ENCODE results near the gene VMAC. TPM values are rescaled to one million over a fixed set of nuclear protein-coding genes. Genes with fewer than 3 reads are reported as not detected.

VMAC gene
- total RNA-seq, 1 donor from 2014 or later = 7.5 TPM

DNA sequence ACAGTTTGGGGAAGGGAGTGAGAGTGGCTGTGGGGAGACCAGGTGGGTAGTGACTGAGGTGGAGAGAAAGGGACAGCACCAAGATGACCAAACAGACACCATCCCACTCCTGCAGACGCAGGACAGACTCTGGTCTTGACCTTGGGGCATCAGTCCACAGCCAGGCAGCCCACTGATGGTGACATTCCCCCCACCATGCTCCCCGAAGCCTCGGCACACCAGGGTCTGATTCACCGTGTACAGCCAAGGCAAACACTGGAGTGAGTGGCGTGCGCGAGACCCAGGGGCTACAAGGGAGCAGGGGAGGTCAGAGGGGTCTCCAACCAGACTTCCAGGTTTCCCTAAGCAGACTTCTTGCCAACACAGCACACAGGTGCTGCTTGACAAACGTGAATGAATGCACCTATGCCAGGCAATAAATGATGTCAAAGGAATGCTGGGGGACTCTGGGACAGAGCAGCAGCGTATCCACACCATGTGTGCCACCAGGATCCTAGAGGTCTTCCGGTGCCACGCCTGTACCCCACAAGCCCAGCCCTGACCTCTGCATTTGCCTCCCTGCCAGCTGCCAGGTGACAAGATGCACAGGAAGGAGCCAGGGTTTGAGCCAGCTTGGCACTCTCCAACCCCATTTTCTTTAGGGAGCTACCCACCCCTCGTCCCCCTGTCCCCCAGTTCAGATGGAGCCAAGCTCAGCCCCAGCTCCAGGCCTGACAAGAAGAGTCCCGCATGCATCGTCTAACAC lies 54.8 kb downstream of the VMAC start:
- Mint-ChIP-seq H3K4me3 (ENCODE audit: unreplicated experiment) (peak overlapping the region; percentile 40), H3K27me3 (ENCODE audit: unreplicated experiment) (peaks cover 12% of the 10 kb centered on the region), H3K9me3 (ENCODE audit: unreplicated experiment) (peaks cover 3% of the 10 kb centered on the region), H3K27ac (ENCODE audit: unreplicated experiment) (peak overlapping the region; percentile 71), H3K4me1 (ENCODE audit: low read depth, unreplicated experiment) (peaks cover 49% of the 10 kb centered on the region), H3K36me3 (ENCODE audit: unreplicated experiment) (no peaks in the 10 kb centered on the region)
- TF ChIP-seq, protein P1, sequence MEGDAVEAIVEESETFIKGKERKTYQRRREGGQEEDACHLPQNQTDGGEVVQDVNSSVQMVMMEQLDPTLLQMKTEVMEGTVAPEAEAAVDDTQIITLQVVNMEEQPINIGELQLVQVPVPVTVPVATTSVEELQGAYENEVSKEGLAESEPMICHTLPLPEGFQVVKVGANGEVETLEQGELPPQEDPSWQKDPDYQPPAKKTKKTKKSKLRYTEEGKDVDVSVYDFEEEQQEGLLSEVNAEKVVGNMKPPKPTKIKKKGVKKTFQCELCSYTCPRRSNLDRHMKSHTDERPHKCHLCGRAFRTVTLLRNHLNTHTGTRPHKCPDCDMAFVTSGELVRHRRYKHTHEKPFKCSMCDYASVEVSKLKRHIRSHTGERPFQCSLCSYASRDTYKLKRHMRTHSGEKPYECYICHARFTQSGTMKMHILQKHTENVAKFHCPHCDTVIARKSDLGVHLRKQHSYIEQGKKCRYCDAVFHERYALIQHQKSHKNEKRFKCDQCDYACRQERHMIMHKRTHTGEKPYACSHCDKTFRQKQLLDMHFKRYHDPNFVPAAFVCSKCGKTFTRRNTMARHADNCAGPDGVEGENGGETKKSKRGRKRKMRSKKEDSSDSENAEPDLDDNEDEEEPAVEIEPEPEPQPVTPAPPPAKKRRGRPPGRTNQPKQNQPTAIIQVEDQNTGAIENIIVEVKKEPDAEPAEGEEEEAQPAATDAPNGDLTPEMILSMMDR (IDR thresholded peaks at IDR 0.05; ENCODE audit: partially characterized antibody, unreplicated experiment) = no peak
- no peak for DNase-seq

Other genes starting within 250 kb of the VMAC start
- 22.8 TPM for gene MICOS13, start 224.4 kb upstream of the VMAC start, total RNA-seq (ENCODE audit: unreplicated experiment)
- 64.4 TPM for gene HSD11B1L, start 223.8 kb upstream of the VMAC start, total RNA-seq (ENCODE audit: unreplicated experiment)
- 514 TPM for gene RPL36, start 214.6 kb upstream of the VMAC start, total RNA-seq (ENCODE audit: unreplicated experiment)
- 98.5 TPM for gene LONP1, start 184.7 kb upstream of the VMAC start, total RNA-seq (ENCODE audit: unreplicated experiment)
- not detected for gene CATSPERD, start 184.2 kb upstream of the VMAC start, total RNA-seq (ENCODE audit: unreplicated experiment)
- 3.1 TPM for gene PRR22, start 120.1 kb upstream of the VMAC start, total RNA-seq (ENCODE audit: unreplicated experiment)
- gene DUS3L, start 113.7 kb upstream of the VMAC start, total RNA-seq (ENCODE audit: unreplicated experiment) = 22.4 TPM
- gene NRTN, start 99.8 kb upstream of the VMAC start, total RNA-seq (ENCODE audit: unreplicated experiment) = 1.2 TPM
- not detected for gene FUT6, start 65.2 kb upstream of the VMAC start, total RNA-seq (ENCODE audit: unreplicated experiment)
- gene FUT3, start 53.4 kb upstream of the VMAC start, total RNA-seq (ENCODE audit: unreplicated experiment) = not detected
- 0.27 TPM for gene FUT5, start 34.3 kb upstream of the VMAC start, total RNA-seq (ENCODE audit: unreplicated experiment)
- 193 TPM for gene NDUFA11, start 1.1 kb upstream of the VMAC start, total RNA-seq (ENCODE audit: unreplicated experiment)
- gene CAPS, start 9.4 kb downstream of the VMAC start, total RNA-seq (ENCODE audit: unreplicated experiment) = 9.9 TPM
- 92.1 TPM for gene RANBP3, start 73.3 kb downstream of the VMAC start, total RNA-seq (ENCODE audit: unreplicated experiment)
- gene RFX2, start 205.6 kb downstream of the VMAC start, total RNA-seq (ENCODE audit: unreplicated experiment) = 4.3 TPM
- gene ACSBG2, start 230.8 kb downstream of the VMAC start, total RNA-seq (ENCODE audit: unreplicated experiment) = not detected

Data from glutamatergic neuron (in vitro differentiated cells).